GM13976 (cell line): ENCODE results near the gene LYST.
"Not testable (repeated sequence)": the region's sequence is repeated elsewhere in the genome, so short reads cannot be mapped to it uniquely, and the experiment has no call there.

ENCODE experiments used
- DNase-seq: peaks from one replicate; pipeline ENCODE4 v3.0.0; 2012; ENCODE audit warnings: low spot score
- CTCF ChIP-seq: IDR thresholded peaks from 2 replicates; pipeline ENCODE4 v1.5.1; 2012; ENCODE audit warnings: borderline replicate concordance, mild to moderate bottlenecking; ENCODE audit not compliant: insufficient read depth; ENCODE audit errors: extremely low read depth, missing control alignments, control extremely low read depth
- in situ Hi-C: fragments of 300-500 bp; cut with MboI; formaldehyde crosslinking; loops from one replicate; pipeline ENCODE4 v1.12.0; 2022; ENCODE audit warnings: low sequenced_read_pairs, mixed read lengths, inconsistent platforms; ENCODE audit not compliant: unreplicated experiment

Gene LYST

GRCh38 chr1:235758931-235759330 lies 107.8 kb downstream of the LYST start:
- in situ Hi-C loops: no loop called here
- DNase-seq: no peak
- TF ChIP-seq CTCF: no peak

GRCh38 chr1:235757587-235758096 lies 109.1 kb downstream of the LYST start:
- TF ChIP-seq CTCF: no peak
- DNase-seq: no peak
- in situ Hi-C loops: no loop called here

- DNase-seq, in situ Hi-C loops: not testable (repeated sequence)
Observed at GRCh38 chr1:235754186-235754585, 112.5 kb downstream of the LYST start.

GRCh38 chr1:235749755-235750300 lies 116.9 kb downstream of the LYST start:
- in situ Hi-C loops: no loop called here
- DNase-seq: no peak
- TF ChIP-seq CTCF: no peak

- TF ChIP-seq CTCF: no peak
- no peak for DNase-seq
- in situ Hi-C loops: no loop called here
Observed at GRCh38 chr1:235748747-235749146, 118.0 kb downstream of the LYST start.

GRCh38 chr1:235746245-235746644 lies 120.5 kb downstream of the LYST start:
- DNase-seq: no peak
- in situ Hi-C loops: no loop called here
- no peak for TF ChIP-seq CTCF

- in situ Hi-C loops: no loop called here
- no peak for DNase-seq
- no peak for TF ChIP-seq CTCF
Observed at GRCh38 chr1:235745503-235746136, 121.1 kb downstream of the LYST start.
